Measurements from ENCODE around the gene AIP. TPM values are rescaled to one million over a fixed set of nuclear protein-coding genes. Genes with fewer than 3 reads are reported as not detected.
"Not testable (repeated sequence)": the region's sequence is repeated elsewhere in the genome, so short reads cannot be mapped to it uniquely, and the experiment has no call there.

Gene AIP
- total RNA-seq, 1 experiment from 2014 or later = 87.8 TPM

DNA sequence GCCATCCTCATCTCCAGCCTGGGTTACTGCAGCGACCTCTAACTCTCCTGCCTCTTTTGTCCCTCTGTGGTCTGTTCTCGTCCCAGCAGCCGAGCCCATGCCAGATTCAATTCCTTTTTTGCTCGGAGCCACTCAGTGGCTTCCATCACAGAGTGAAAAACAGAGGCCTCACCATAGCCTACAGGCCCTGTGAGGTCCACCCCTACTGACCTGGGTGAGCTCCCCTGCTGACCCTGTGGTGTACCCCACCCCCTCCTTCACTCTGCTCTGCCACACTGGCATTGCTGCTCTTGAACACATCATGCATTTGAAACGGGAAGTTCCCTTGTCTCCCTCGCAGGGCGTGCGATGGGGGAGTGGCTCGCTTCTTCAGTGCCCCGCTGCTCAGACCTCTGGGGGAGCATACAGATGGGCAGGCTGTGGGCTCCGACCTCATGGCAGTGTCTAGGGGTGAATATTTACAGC, 2.1 kb downstream of the AIP start:
- Histone ChIP-seq H3K9me3 (ENCODE audit: control insufficient read depth, insufficient read depth, low read depth, low read length) (no peaks in the 10 kb centered on the region), H3K4me3 (ENCODE audit: low read depth in 2 of 2, low read length in 2 of 2) (no peak overlapping the region), H3K36me3 (ENCODE audit: control insufficient read depth, insufficient read depth, low read length) (no peaks in the 10 kb centered on the region), H3K27ac (ENCODE audit: low read length) (no peak overlapping the region), H3K27me3 (ENCODE audit: control insufficient read depth, insufficient read depth, low read length) (no peaks in the 10 kb centered on the region), H3K4me1 (ENCODE audit: control insufficient read depth, insufficient read depth, low read length) (peaks cover 15% of the 10 kb centered on the region; the same call in 1 of the 2 replicates)
- intact Hi-C loops (cut with micrococcal nuclease; ENCODE audit: unreplicated experiment) (no loop called here), in situ Hi-C loops (cut with HindIII; ENCODE audit: low pct_unique_long_range_greater_than_20kb, low sequenced_read_pairs) (no loop called here)
- CTCF ChIA-PET = no interaction called here
- TF ChIP-seq, protein P1, sequence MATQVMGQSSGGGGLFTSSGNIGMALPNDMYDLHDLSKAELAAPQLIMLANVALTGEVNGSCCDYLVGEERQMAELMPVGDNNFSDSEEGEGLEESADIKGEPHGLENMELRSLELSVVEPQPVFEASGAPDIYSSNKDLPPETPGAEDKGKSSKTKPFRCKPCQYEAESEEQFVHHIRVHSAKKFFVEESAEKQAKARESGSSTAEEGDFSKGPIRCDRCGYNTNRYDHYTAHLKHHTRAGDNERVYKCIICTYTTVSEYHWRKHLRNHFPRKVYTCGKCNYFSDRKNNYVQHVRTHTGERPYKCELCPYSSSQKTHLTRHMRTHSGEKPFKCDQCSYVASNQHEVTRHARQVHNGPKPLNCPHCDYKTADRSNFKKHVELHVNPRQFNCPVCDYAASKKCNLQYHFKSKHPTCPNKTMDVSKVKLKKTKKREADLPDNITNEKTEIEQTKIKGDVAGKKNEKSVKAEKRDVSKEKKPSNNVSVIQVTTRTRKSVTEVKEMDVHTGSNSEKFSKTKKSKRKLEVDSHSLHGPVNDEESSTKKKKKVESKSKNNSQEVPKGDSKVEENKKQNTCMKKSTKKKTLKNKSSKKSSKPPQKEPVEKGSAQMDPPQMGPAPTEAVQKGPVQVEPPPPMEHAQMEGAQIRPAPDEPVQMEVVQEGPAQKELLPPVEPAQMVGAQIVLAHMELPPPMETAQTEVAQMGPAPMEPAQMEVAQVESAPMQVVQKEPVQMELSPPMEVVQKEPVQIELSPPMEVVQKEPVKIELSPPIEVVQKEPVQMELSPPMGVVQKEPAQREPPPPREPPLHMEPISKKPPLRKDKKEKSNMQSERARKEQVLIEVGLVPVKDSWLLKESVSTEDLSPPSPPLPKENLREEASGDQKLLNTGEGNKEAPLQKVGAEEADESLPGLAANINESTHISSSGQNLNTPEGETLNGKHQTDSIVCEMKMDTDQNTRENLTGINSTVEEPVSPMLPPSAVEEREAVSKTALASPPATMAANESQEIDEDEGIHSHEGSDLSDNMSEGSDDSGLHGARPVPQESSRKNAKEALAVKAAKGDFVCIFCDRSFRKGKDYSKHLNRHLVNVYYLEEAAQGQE (IDR thresholded peaks at IDR 0.05; ENCODE audit: insufficient read depth in 1 of 2, low read depth in 2 of 2, low read length in 1 of 2) = no peak
- TF ChIP-seq, protein P2, sequence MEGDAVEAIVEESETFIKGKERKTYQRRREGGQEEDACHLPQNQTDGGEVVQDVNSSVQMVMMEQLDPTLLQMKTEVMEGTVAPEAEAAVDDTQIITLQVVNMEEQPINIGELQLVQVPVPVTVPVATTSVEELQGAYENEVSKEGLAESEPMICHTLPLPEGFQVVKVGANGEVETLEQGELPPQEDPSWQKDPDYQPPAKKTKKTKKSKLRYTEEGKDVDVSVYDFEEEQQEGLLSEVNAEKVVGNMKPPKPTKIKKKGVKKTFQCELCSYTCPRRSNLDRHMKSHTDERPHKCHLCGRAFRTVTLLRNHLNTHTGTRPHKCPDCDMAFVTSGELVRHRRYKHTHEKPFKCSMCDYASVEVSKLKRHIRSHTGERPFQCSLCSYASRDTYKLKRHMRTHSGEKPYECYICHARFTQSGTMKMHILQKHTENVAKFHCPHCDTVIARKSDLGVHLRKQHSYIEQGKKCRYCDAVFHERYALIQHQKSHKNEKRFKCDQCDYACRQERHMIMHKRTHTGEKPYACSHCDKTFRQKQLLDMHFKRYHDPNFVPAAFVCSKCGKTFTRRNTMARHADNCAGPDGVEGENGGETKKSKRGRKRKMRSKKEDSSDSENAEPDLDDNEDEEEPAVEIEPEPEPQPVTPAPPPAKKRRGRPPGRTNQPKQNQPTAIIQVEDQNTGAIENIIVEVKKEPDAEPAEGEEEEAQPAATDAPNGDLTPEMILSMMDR (IDR thresholded peaks at IDR 0.05) = no peak
- TF ChIP-seq TCF7L2 (IDR thresholded peaks at IDR 0.05; ENCODE audit: low read depth, low read length) = no peak
- DNase-seq (ENCODE audit: low read depth, low spot score) = no peak
- ATAC-seq = no peak
- POLR2A ChIA-PET = no interaction called here
- BruUV-seq (replicated peaks) = no TSS peak

DNA sequence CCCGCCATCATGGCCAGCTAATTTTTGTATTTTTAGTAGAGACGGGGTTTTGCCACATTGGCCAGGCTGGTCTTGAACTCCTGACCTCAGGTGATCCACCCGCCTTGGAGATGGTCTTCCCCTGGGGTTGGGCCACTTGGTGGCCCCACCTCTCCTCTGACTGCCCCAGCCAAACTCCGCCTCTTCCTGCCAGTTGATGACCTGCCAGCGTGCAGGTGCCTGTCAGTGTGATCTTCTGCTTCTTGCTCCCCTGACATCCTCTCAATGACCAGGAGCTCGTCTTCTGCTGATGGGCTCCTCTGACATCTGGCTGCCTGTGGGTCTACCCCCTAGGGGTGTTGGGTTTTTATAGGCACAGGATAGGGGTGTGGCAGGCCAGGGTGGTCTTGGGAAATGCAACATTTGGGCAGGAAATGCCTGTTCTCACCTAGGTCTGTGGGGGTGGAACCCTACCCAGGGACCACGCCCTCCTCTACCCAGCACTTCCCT, 3.1 kb downstream of the AIP start:
- CTCF ChIA-PET; in situ Hi-C loops (cut with HindIII; ENCODE audit: low pct_unique_long_range_greater_than_20kb, low sequenced_read_pairs); H3K4me3 ChIP-seq (ENCODE audit: low read depth in 2 of 2, low read length in 2 of 2); intact Hi-C loops (cut with micrococcal nuclease; ENCODE audit: unreplicated experiment); DNase-seq (ENCODE audit: low read depth, low spot score); POLR2A ChIA-PET; BruUV-seq (replicated peaks); H3K36me3 ChIP-seq (ENCODE audit: control insufficient read depth, insufficient read depth, low read length); ATAC-seq; H3K27me3 ChIP-seq (ENCODE audit: control insufficient read depth, insufficient read depth, low read length); H3K27ac ChIP-seq (ENCODE audit: low read length); H3K9me3 ChIP-seq (ENCODE audit: control insufficient read depth, insufficient read depth, low read depth, low read length): not testable (repeated sequence)
- peaks cover 15% of the 10 kb centered on the region; the same call in 1 of the 2 replicates for H3K4me1 ChIP-seq (ENCODE audit: control insufficient read depth, insufficient read depth, low read length)

DNA sequence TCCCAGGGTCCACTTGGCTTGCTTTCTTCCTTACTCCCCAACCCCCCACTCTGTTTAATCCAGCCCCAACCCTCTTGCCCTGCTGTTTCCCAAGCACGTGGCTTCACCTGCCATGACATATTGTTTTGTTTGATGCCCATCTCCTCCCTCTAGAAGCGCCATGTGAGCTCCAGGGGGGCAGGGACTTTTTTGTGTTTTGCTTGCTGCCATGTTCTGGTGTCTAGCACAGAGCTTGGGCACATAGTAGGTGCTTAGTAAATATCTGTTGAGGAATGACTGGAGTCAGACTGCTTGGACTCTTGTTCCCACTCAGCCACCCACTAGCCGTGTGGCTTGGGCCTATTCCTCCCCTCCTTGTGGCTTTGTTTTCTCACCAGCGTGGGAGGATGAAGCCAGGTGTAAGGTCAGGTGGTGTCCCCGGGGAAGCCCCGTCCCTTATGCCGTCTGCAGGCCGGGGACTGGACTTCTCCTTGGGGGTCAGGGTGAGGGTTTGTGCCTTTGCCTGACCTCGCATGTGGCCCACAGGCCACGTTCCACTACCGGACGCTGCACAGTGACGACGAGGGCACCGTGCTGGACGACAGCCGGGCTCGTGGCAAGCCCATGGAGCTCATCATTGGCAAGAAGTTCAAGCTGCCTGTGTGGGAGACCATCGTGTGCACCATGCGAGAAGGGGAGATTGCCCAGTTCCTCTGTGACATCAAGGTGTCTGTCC, 3.8 kb downstream of the AIP start:
- POLR2A ChIA-PET = interaction anchor here (0.6 kb wide), 1 partner anchor 186 kb away, joined by 7 read pairs; no protein-coding TSS in a partner anchor
- no peak overlapping the region for H3K27ac ChIP-seq (ENCODE audit: low read length)
- H3K4me3 ChIP-seq (ENCODE audit: low read depth in 2 of 2, low read length in 2 of 2) = no peak overlapping the region

More for the DNA sequence above, 3.8 kb downstream of the AIP start:
- no TSS peak for BruUV-seq (replicated peaks)
- TF ChIP-seq, protein P2 (IDR thresholded peaks at IDR 0.05) = no peak
- TF ChIP-seq TCF7L2 (IDR thresholded peaks at IDR 0.05; ENCODE audit: low read depth, low read length) (no peak), POLR2AphosphoS5 (IDR thresholded peaks at IDR 0.05; ENCODE audit: low read depth, low read length) (no peak), SIN3A (IDR thresholded peaks at IDR 0.05; ENCODE audit: borderline replicate concordance, insufficient read depth, low read depth, low read length) (no peak)
- TF ChIP-seq, protein P1 (IDR thresholded peaks at IDR 0.05; ENCODE audit: insufficient read depth in 1 of 2, low read depth in 2 of 2, low read length in 1 of 2) = no peak
- Histone ChIP-seq H3K36me3 (ENCODE audit: control insufficient read depth, insufficient read depth, low read length) (no peaks in the 10 kb centered on the region), H3K9me3 (ENCODE audit: control insufficient read depth, insufficient read depth, low read depth, low read length) (no peaks in the 10 kb centered on the region), H3K4me1 (ENCODE audit: control insufficient read depth, insufficient read depth, low read length) (peaks cover 15% of the 10 kb centered on the region; the same call in 1 of the 2 replicates), H3K27me3 (ENCODE audit: control insufficient read depth, insufficient read depth, low read length) (no peaks in the 10 kb centered on the region)
- in situ Hi-C loops (cut with HindIII; ENCODE audit: low pct_unique_long_range_greater_than_20kb, low sequenced_read_pairs) = no loop called here
- CTCF ChIA-PET = no interaction called here
- intact Hi-C loops (cut with micrococcal nuclease; ENCODE audit: unreplicated experiment) = no loop called here
- ATAC-seq = no peak
- DNase-seq (ENCODE audit: low read depth, low spot score) = no peak

Measured in Panc1 (cell line).